ENCODE results near the gene ATXN3L.

ATXN3L gene

DNA sequence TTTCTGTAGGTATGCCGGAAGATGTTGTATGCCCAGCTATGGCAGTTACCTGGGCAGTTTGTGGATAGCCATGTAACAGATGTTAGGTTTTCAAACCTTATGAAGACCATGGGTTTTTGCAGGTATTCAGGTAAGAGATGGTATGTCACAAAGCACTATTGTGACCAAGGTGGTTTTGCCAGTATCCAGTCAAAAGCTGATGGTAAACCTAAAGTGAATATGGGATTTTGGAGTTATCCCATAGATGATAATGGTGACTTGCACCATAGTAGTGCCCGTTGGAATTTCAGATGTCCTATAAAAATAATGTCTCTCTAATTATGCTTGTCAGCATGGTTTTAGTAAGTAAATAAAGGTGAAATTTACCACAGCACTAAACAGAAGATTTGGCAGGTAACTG, at the start of gene ATXN3L:
TSS of gene ATXN3L (minus strand) at position 101 of the 400 bp plus-strand sequence. CDS start 119 bp downstream, outside the sequence.
- H3K27me3 ChIP-seq (ENCODE audit: insufficient read depth, low read depth, severe bottlenecking) = no peaks in the 10 kb centered on the region
- no peaks in the 10 kb centered on the region for H3K36me3 ChIP-seq
- DNase-seq = no peak
- TF ChIP-seq, protein P1, sequence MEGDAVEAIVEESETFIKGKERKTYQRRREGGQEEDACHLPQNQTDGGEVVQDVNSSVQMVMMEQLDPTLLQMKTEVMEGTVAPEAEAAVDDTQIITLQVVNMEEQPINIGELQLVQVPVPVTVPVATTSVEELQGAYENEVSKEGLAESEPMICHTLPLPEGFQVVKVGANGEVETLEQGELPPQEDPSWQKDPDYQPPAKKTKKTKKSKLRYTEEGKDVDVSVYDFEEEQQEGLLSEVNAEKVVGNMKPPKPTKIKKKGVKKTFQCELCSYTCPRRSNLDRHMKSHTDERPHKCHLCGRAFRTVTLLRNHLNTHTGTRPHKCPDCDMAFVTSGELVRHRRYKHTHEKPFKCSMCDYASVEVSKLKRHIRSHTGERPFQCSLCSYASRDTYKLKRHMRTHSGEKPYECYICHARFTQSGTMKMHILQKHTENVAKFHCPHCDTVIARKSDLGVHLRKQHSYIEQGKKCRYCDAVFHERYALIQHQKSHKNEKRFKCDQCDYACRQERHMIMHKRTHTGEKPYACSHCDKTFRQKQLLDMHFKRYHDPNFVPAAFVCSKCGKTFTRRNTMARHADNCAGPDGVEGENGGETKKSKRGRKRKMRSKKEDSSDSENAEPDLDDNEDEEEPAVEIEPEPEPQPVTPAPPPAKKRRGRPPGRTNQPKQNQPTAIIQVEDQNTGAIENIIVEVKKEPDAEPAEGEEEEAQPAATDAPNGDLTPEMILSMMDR (IDR thresholded peaks at IDR 0.05; ENCODE audit: low read depth, low read length) = no peak
- peaks cover 10% of the 10 kb centered on the region for H3K9me3 ChIP-seq (ENCODE audit: severe bottlenecking)
- no peak within 1 kb of the TSS for H3K4me3 ChIP-seq (ENCODE audit: low read depth, low read length)
- no peak within 1 kb of the TSS for H3K27ac ChIP-seq

DNA sequence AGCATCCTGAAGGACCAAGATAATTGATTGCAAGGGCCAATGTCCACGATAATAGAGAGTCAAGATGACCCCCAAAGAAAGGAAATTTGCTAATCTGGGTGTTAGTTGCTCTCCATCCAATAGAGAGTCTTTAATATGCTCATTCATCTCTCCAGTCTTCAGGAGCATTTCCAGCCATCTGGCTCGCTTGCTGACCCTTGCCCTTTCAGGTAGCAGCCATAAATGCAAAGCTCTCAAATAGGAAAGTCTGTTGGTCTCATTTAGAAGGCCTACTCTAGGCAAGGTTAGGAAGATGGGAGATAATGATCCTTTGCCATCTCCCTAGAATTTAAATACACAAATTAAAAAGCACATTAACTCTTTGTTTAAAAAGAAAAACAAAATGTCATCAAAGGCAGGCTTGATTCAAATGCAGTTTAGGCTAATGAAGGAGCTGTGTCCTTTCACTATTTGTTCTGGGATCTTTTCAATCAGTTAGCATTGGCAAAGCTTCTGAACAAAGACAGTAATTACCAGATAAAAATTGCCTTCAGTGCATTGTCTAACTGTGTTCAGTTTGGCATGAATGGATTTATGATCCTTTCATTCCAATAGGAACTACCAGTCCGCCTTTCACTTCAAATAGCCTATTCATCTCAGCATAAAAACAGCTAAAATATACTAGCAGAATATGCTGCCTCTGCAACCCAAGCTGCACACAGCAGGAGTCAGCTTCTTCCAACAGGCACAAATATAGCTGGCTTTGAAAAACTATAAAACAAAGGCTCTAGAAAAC, 49.6 kb upstream of the ATXN3L start:
- peak; percentile 31 for DNase-seq
- Histone ChIP-seq H3K27ac (peak overlapping the region; percentile 21; the same call in 1 of the 2 replicates), H3K9me3 (ENCODE audit: severe bottlenecking) (no peaks in the 10 kb centered on the region), H3K4me3 (ENCODE audit: low read depth, low read length) (no peak overlapping the region), H3K27me3 (ENCODE audit: insufficient read depth, low read depth, severe bottlenecking) (no peaks in the 10 kb centered on the region), H3K36me3 (no peaks in the 10 kb centered on the region)
- TF ChIP-seq, protein P1 (IDR thresholded peaks at IDR 0.05; ENCODE audit: low read depth, low read length) = no peak

DNA sequence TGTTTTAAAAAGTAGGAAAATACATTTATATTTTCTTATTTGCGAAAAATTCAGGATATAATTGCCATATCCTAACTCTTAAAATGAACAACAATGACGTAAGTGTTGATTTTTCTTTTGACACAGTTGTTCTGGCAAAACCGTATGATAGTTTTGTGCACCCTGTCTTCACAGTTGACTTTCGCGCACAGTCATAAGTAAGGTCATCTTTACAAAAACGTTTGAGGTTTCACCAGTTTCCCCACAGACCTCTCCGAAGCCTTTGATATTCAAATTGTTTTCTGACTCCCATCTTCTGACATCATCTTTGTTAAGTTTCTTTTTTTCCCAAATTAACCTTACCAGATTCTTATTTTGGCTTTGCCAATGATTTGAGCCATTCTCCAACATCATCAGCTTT, 48.1 kb upstream of the ATXN3L start:
- Histone ChIP-seq H3K27ac (no peak overlapping the region), H3K4me3 (ENCODE audit: low read depth, low read length) (no peak overlapping the region), H3K9me3 (ENCODE audit: severe bottlenecking) (no peaks in the 10 kb centered on the region), H3K36me3 (no peaks in the 10 kb centered on the region), H3K27me3 (ENCODE audit: insufficient read depth, low read depth, severe bottlenecking) (no peaks in the 10 kb centered on the region)
- no peak for DNase-seq
- TF ChIP-seq, protein P1 (IDR thresholded peaks at IDR 0.05; ENCODE audit: low read depth, low read length) = no peak

DNA sequence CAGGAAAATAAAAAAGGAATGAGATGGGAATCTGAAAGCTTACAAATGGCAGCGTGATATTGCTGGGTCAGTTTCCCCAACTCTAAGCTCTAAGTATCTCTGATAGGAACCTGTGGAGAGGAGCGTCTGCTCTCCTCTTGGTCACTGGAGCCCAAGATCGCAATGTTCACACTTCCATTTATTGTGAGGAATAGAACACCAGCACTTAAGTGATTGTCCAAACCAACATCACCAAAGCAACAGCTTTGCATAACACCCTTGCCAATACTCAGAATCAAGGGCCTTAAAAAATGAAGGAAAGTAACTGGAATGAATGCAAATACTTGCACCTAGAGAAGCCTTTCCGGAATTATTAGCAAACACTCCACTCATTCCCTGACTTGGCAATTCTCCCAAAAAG, 46.8 kb upstream of the ATXN3L start:
- Histone ChIP-seq H3K4me3 (ENCODE audit: low read depth, low read length) (no peak overlapping the region), H3K9me3 (ENCODE audit: severe bottlenecking) (peaks cover 3% of the 10 kb centered on the region), H3K36me3 (no peaks in the 10 kb centered on the region), H3K27me3 (ENCODE audit: insufficient read depth, low read depth, severe bottlenecking) (no peaks in the 10 kb centered on the region), H3K27ac (no peak overlapping the region)
- TF ChIP-seq, protein P1 (IDR thresholded peaks at IDR 0.05; ENCODE audit: low read depth, low read length) = no peak
- no peak for DNase-seq

DNA sequence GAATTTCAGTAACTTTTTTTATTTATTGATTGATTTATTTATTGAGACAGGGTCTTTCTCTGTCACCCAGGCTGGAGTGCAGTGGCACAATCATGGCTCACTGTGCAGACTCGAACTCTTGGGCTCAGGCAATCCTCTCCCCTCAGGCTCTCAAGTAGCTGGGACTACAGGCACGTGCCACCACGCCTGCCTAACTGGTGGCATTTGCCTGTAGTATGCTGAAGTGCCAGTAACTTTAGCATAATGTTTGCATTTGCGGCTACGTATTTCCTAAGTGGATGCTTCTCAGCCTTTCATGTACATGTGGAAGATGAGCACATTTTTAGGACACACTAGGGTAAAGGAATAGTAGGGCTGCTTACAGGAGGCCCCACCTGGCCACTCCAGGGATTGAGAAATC, 45.3 kb upstream of the ATXN3L start:
- Histone ChIP-seq H3K4me3 (ENCODE audit: low read depth, low read length) (no peak overlapping the region), H3K27me3 (ENCODE audit: insufficient read depth, low read depth, severe bottlenecking) (no peaks in the 10 kb centered on the region), H3K9me3 (ENCODE audit: severe bottlenecking) (peaks cover 3% of the 10 kb centered on the region), H3K36me3 (no peaks in the 10 kb centered on the region), H3K27ac (no peak overlapping the region)
- DNase-seq = no peak
- TF ChIP-seq, protein P1 (IDR thresholded peaks at IDR 0.05; ENCODE audit: low read depth, low read length) = no peak

Measured in WERI-Rb-1 (cell line).